ENCODE results near the gene TMEM31. TPM values are rescaled to one million over a fixed set of nuclear protein-coding genes. Genes with fewer than 3 reads are reported as not detected.

The TMEM31 gene
- total RNA-seq: not detected in 2 replicates
- polyA plus RNA-seq (2012): 0.15 TPM

- no peak for DNase-seq (ENCODE audit: low read depth)
Observed at GRCh38 chrX:103710609-103711008, at the start of gene TMEM31. TSS of gene TMEM31 (plus strand) at chrX:103710909. CDS start at chrX:103712259, 1,350 bp downstream.

- no peak for DNase-seq (ENCODE audit: low read depth)
Observed at GRCh38 chrX:103663981-103664762, 46.5 kb upstream of the TMEM31 start.

- no peak for DNase-seq (ENCODE audit: low read depth)
Observed at GRCh38 chrX:103666202-103667107, 44.3 kb upstream of the TMEM31 start.

GRCh38 chrX:103669745-103670144, 41.0 kb upstream of the TMEM31 start:
- no peak for DNase-seq (ENCODE audit: low read depth)

- DNase-seq (ENCODE audit: low read depth): no peak
Observed at GRCh38 chrX:103674531-103675454, 35.9 kb upstream of the TMEM31 start.

- no peak for DNase-seq (ENCODE audit: low read depth)
Observed at GRCh38 chrX:103678199-103678993, 32.3 kb upstream of the TMEM31 start.

GRCh38 chrX:103681443-103681842, 29.3 kb upstream of the TMEM31 start:
- no peak for DNase-seq (ENCODE audit: low read depth)

- peak; percentile 9 for DNase-seq (ENCODE audit: low read depth)
Observed at GRCh38 chrX:103685396-103685795, 25.3 kb upstream of the TMEM31 start.

- peak; percentile 97 for DNase-seq (ENCODE audit: low read depth)
Observed at GRCh38 chrX:103686199-103687072, 24.3 kb upstream of the TMEM31 start, which contains the start of gene MORF4L2. TSS of gene MORF4L2 (minus strand) at chrX:103686699. CDS start at chrX:103677027, 9,672 bp downstream.

- peak; percentile 78 for DNase-seq (ENCODE audit: low read depth)
Observed at GRCh38 chrX:103687073-103687695, 23.5 kb upstream of the TMEM31 start.

- DNase-seq (ENCODE audit: low read depth): peak; percentile 83
Observed at GRCh38 chrX:103687696-103688201, 23.0 kb upstream of the TMEM31 start.

GRCh38 chrX:103688946-103689345, 21.8 kb upstream of the TMEM31 start:
- peak; percentile 31 for DNase-seq (ENCODE audit: low read depth)

GRCh38 chrX:103691059-103691458, 19.6 kb upstream of the TMEM31 start:
- DNase-seq (ENCODE audit: low read depth): no peak

- no peak for DNase-seq (ENCODE audit: low read depth)
Observed at GRCh38 chrX:103697687-103698086, 13.0 kb upstream of the TMEM31 start.

- no peak for DNase-seq (ENCODE audit: low read depth)
Observed at GRCh38 chrX:103699243-103699642, 11.5 kb upstream of the TMEM31 start.

- DNase-seq (ENCODE audit: low read depth): no peak
Observed at GRCh38 chrX:103704863-103705262, 5.8 kb upstream of the TMEM31 start.

GRCh38 chrX:103716962-103717361, 6.3 kb downstream of the TMEM31 start:
- DNase-seq (ENCODE audit: low read depth): peak; percentile 18

GRCh38 chrX:103718120-103718519, 7.4 kb downstream of the TMEM31 start:
- no peak for DNase-seq (ENCODE audit: low read depth)
